HG03045 (cell line): ENCODE results near the gene TRPV2.

Source experiments
- ATAC-seq: cut with Tn5 transposase; IDR thresholded peaks from one replicate; pipeline ENCODE4 v1.9.1; 2021; ENCODE audit warnings: mild to moderate bottlenecking, moderate library complexity; ENCODE audit not compliant: unreplicated experiment

TRPV2 gene

DNA sequence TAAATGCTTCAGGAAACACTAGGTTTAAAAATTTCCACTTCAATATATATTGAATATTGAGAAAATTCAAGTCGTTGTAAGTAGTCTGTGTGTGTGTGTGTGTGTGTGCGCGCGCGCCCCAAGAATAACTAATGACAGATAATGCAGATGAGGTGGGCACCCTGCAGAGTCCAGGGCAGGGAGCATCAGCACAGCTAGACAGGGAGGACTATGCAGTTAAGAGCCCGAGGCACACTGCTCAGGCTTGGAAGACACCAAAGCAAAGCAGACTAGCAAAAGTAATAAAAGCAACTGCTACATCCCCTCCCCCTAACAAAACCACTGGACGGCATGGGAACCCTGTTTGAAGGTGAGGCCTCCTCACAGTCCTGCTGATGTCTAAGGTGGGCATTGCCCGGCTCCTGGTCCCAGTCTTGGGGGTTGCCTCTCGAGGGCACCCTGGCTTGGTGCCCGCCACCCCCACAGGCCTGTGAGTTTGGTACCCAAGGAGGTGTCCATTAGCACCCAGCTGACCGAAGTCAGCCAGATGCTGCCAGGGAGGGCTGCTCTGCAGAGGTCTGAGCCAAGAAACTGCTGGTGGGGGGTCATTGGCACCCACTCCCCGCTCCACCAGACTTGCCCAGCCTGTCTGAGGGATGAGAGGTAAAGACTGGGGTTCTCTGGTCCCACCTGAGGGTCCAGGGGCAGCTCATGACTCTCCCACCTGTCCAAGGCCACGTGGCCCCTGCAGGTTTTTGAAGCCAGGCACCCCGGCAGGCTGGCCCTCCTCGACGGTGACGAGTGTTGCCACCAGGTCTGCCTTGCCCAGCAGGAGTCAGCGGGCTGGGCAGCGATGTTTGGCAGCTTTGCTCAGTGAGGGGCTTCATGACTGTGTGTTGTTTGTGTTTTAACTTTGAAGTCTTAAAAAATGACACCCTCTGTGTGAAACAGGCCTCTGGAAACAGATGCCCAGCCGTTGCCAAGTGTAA, 58.0 kb downstream of the TRPV2 start:
- ATAC-seq = no peak

DNA sequence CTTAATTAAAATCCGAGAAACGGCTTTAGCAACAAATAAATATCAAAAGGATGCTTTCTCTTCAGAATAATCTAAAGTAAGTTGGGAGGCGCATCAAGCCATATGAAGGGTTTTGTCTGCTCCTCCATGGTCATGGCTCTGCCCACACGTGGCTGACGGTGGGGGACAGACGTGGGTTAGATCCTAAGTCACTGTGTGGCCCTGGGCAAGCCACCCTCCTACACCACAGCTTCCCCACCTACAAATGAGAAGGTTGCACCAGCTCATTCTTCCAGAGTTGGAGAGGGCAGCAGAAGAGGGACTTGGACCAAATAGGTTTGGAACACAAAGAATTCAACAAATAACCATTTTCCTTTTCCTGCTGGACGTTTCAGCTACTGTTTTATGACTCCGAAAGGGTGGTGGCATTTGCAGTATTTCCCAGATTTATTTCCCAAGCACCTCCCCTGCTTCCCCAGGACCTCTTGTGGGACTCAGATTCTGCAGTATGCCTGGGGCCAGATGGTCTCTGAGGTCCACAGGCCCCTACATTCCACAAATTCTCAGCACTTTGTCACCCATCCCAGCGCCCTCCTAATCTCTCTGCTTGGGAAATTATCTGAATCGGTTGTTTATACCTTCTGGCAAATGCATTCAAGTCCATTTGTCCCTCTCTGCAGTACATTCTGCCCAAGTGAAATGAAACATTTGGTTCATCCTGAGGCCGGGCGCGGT, 58.8 kb downstream of the TRPV2 start:
- ATAC-seq = no peak

DNA sequence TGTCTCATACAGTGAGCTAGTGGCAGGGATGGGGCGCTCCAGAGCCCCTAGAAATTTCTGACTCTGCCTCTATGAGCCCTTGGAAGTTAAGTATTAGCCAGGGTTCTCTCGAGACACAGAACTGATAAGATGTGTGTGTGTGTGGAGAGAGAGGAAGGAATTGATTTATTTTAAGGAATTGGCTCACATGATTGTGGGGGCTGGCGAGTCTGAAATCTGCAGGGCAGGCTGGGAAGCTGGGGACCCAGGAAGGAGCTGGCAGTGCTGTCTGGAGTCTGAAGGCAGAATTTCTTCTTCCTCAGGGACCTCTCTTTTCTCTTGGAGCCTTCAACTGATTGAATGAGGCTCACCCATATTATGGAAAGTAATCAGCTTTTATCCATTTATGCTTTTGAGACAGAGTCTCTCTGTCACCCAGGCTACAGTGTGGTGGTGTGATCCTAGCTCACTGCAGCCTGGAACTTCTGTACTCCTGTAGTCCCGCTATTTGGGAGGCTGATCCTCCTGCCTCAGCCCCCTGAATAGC, 59.9 kb downstream of the TRPV2 start:
- no peak for ATAC-seq

DNA sequence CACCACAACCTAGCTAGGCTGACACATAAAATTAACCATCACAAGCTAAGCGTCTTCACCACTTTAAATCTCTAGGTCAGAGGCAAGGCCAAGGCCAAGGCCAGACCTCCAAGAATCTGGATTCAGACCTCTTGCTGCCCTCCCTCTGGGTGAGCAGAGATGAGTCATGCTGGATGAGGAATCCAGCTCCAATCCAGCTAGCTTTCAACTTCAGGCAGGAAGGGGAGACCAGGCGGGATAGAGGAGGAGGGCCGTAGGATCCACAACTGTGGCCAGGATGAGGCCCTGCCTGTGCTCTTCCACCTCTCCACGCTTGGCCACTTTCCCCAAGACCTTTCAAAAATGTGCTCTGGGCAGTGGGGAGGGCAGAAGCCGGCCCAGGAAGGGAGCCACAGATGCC, 61.9 kb downstream of the TRPV2 start:
- no peak for ATAC-seq

DNA sequence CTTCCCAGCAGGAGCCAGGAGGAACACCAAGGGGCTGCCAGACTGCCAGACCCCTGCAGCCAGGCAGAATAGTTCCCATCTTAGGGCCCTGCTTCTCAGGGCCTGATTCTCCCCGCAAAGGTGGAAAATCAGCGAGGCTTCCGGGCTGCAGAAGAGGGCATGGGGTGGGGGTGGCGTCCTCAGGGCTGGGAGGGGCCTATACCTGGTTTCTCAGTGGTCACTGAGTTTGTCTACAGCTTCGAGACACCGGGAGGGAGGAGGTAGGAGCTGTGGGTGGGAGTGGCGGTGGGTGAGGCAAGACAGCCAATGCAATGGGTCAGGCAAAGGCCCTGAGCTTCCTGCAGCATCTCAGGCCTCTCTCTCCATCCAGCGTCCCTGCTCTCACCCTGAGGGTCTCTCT, 62.3 kb downstream of the TRPV2 start:
- no peak for ATAC-seq

DNA sequence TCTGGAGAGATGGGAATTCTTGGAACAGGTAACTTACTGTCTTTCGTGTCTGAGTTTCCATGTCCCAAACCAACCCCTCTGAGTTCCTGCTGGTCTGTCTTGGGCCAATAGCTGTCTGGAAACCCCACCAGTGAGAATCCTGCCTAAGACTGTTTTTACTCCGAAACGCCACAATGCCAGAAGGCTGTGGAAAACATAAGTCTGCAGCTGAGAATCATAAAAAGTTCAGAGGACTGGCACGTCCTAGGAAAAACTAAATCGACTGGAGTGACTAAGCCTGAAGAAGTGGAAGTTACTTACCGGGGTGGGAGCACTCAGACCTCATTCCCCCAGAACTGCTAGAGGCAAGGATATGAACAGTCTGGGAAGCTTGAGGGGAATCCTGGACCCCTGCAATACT, 63.3 kb downstream of the TRPV2 start:
- no peak for ATAC-seq

DNA sequence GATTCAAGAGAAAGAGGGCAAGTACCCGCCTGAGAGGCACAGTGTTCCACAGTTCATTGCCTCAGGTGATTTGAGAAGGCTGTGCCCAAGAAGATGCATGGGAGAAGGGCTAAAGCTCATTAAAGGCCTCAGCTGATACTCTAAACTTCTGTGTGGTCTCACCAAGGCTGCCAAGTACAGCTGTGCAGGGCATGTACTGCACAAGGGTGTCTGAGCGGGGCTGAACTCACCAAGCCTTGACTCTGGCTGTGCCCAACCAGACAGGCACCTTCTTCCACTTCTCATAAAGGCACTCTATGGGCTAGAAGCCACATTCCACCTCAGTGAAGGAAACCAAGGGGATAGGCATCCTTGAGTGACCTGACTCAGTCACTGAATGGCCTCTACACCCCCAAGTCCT, 63.9 kb downstream of the TRPV2 start:
- ATAC-seq = no peak

DNA sequence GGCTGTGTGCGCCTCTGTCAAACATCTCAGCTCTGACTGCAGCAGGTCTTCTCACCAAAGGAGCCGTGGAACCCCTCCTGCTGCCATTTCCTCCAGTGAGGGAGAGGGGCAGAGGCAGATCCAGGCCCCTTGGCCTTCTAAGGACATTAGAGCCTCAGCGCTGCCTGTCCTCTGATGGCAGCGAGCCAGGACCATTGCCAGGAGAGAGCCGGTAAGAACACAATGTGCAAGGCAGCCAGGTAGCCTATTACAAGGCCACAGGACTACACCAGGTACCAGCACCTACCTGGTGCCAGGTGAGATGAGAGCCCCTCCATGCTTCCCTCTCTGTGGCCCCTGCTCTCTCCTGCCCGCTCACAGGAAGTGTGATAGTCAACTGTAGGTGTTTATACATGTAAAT, 65.6 kb downstream of the TRPV2 start:
- no peak for ATAC-seq

DNA sequence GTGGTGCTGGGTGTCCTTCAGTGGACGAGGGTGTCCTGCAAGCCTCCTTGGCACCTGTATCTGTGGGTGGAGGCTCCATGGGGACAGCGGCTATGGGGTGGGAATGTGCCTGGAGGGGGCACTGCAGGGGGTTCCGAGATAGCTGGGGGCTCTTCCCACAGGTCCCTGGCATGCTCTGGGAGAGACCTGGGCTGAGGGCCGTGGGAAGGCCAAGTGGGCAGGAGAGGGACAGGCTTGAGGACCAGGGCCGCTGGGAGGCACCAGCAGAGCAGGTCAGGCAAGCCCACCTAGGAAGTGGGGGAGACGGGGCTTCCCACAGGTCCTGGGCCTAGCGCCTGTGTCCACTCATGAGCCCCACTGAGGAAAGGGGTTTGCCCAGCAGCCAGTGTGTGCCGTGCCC, 66.9 kb downstream of the TRPV2 start:
- no peak for ATAC-seq

DNA sequence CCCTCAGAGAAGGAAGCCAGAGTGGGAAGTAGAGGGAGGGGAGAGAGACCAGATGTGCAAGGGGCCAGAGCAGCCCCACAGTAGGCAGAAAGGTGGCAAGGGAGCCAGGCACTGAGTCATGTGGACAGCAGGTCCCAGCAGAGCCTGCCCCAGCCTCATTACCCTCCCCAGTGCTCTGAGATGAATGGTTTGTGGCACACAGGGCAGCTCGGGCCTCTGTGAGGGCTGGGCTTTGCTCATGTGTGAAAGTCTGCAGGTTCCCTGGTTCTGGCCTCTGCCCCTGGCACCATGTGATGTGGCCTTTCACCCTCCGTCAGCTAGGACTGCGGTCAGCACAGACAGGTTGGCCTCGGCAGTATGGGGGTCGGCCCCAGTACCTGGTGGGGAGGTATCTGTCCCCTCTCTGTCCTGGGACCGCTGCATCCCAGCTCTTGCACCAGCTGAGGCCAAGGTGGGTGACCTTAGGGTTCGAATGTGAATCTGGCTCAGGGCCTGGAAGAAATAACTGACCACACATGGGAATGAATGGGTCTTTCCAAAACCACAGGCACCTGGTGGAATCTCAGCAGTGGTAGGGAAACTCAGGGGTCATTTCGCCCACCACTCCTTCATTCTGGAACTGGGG, 67.8 kb downstream of the TRPV2 start:
- ATAC-seq = no peak

DNA sequence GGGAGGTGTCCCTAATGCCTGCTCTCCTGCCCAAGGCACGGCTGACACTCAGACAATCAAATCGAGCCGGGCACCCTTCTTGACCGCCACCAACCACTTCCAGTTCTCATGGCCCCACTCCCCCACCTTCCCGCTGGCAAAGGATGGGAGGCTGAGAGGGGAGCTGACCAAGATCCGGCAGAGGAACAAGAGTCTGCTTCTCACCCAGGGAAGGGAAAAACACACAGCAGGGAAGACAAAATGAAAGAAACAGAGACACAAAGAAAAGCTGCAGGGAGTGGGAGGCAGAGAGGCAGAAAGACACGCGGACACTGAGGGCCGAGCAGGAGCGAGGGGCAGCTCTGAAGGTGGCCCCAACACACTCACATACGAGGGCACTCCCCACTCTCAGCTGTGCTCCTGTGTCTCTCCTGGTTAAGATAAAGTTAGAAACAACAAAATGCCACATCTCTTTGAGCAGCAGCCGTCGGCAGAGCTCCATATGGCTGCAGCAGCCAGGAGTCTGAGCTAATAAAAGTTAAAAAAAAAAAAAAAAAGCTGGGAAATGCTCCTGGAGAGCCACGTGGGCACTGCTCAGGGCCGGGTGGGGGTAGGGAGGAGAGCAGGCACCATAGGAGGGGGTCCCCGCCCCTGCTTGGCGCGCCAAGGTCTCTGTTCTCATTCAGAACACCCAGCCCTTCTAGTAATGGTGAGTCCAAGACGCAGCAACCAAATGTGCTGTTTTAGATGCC, 69.2 kb downstream of the TRPV2 start:
- ATAC-seq = no peak
